HepG2 (cell line): Measurements from ENCODE around the gene PDZD11. TPM values are rescaled to one million over a fixed set of nuclear protein-coding genes. Genes with fewer than 3 reads are reported as not detected.

Source experiments
- ARID4A ChIP-seq: sonication (generic); formaldehyde crosslinking; IDR thresholded peaks from 2 replicates; pipeline ENCODE4 v1.5.0; 2020; ENCODE audit warnings: mild to moderate bottlenecking, missing genetic modification reagents, borderline replicate concordance
- CSRNP2 ChIP-seq: sonication (generic); formaldehyde crosslinking; conservative IDR thresholded peaks from 2 replicates; pipeline ENCODE4 v1.8.0; 2022; ENCODE audit warnings: low read depth, missing genetic modification reagents
- EED ChIP-seq: sonication (generic); formaldehyde crosslinking; IDR thresholded peaks from 2 replicates; pipeline ENCODE4 v1.5.0; 2020; ENCODE audit warnings: mild to moderate bottlenecking, missing genetic modification reagents
- GATA4 ChIP-seq: sonication (generic); IDR thresholded peaks from 2 replicates; pipeline ENCODE4 v1.6.1; 2016; ENCODE audit warnings: antibody characterized with exemption, low read depth, borderline replicate concordance
- HMG20B ChIP-seq: conservative IDR thresholded peaks from 2 replicates; pipeline ENCODE4 v1.6.1; 2016; ENCODE audit warnings: missing genetic modification reagents, missing compliant biosample characterization
- ISL2 ChIP-seq: sonication (generic); formaldehyde crosslinking; IDR thresholded peaks from 2 replicates; pipeline ENCODE4 v1.5.0; 2020; ENCODE audit warnings: missing genetic modification reagents
- JUND ChIP-seq: sonication (generic); formaldehyde crosslinking; IDR thresholded peaks from 2 replicates; pipeline ENCODE4 v1.8.0; 2022; ENCODE audit warnings: mild to moderate bottlenecking, missing genetic modification reagents
- KDM5A ChIP-seq: fragments of 200-600 bp; sonication (generic); IDR thresholded peaks from 2 replicates; pipeline ENCODE4 v1.7.0; 2018; ENCODE audit warnings: antibody characterized with exemption, mild to moderate bottlenecking, low read length, borderline replicate concordance
- NCOR1 ChIP-seq: fragments of 200-600 bp; sonication (generic); IDR thresholded peaks from 2 replicates; pipeline ENCODE4 v1.7.0; 2017; ENCODE audit warnings: antibody characterized with exemption, low read length, borderline replicate concordance
- NFYC ChIP-seq: IDR thresholded peaks from 2 replicates; pipeline ENCODE4 v1.6.1; 2016; ENCODE audit warnings: missing genetic modification reagents, missing compliant biosample characterization
- PHF5A ChIP-seq: IDR thresholded peaks from one replicate; pipeline ENCODE4 v1.6.1; 2018; ENCODE audit warnings: low read depth, missing genetic modification reagents; ENCODE audit not compliant: unreplicated experiment
- SP2 ChIP-seq: sonication (generic); formaldehyde crosslinking; IDR thresholded peaks from 2 replicates; pipeline ENCODE4 v1.5.1; 2020; ENCODE audit warnings: mild to moderate bottlenecking, missing genetic modification reagents
- SP5 ChIP-seq: IDR thresholded peaks from 2 replicates; pipeline ENCODE4 v1.6.1; 2016; ENCODE audit warnings: low read depth, borderline replicate concordance
- SPEN ChIP-seq: sonication (generic); formaldehyde crosslinking; IDR thresholded peaks from 2 replicates; pipeline ENCODE4 v1.5.1; 2020; ENCODE audit warnings: low read depth, mild to moderate bottlenecking, missing genetic modification reagents
- SRSF1 ChIP-seq: fragments of 200-400 bp; formaldehyde crosslinking; optimal IDR thresholded peaks from 2 replicates; pipeline ENCODE3; 2017; ENCODE audit warnings: mild to moderate bottlenecking, low read depth, low read length, moderate library complexity
- ZBTB26 ChIP-seq: IDR thresholded peaks from 2 replicates; pipeline ENCODE4 v1.6.1; 2016; ENCODE audit warnings: missing compliant biosample characterization, missing genetic modification reagents, borderline replicate concordance
- ZC3H13 ChIP-seq: sonication (generic); formaldehyde crosslinking; IDR thresholded peaks from 2 replicates; pipeline ENCODE4 v1.8.1; 2023; ENCODE audit warnings: mild to moderate bottlenecking, missing genetic modification reagents, moderate library complexity
- ZFX ChIP-seq: sonication (generic); formaldehyde crosslinking; IDR thresholded peaks from 2 replicates; pipeline ENCODE4 v1.4.0; 2020; ENCODE audit warnings: mild to moderate bottlenecking, low read depth, missing genetic modification reagents, moderate library complexity
- ZGPAT ChIP-seq: IDR thresholded peaks from 2 replicates; pipeline ENCODE4 v1.6.1; 2016; ENCODE audit warnings: mild to moderate bottlenecking
- ZNF230 ChIP-seq: sonication (generic); formaldehyde crosslinking; IDR thresholded peaks from 2 replicates; pipeline ENCODE4 v1.4.0; 2020; ENCODE audit warnings: mild to moderate bottlenecking, missing genetic modification reagents
- ZNF335 ChIP-seq: sonication (generic); formaldehyde crosslinking; IDR thresholded peaks from 2 replicates; pipeline ENCODE4 v1.4.0; 2020; ENCODE audit warnings: missing genetic modification reagents
- polyA plus RNA-seq, 8 experiments: library from polyadenylated mRNA; depleted of rRNA in 3 of 8; stranded (reverse) in 7 of 8; unstranded in 1 of 8; fragments of >200 nt; fragmentation: Illumina TruSeq in 4 of 8; extraction: Trizol in 4 of 8; gene quantifications; 2 replicates each; pipeline versions ENCODE4 v1.2.1 to v1.2.3, GENCODE V29; 2011 to 2016; ENCODE audit warnings: low read depth in 4 of 8, missing spikeins in 1 of 8, mixed read lengths in 1 of 8; ENCODE audit not compliant: insufficient read depth in 1 of 8
- total RNA-seq, 5 experiments: library from RNA; depleted of rRNA; stranded (reverse); fragments of >200 nt; fragmentation: Illumina TruSeq; extraction: Trizol; gene quantifications; 2 replicates each; pipeline ENCODE4 v1.2.3, GENCODE V29; 2016; ENCODE audit warnings: low read depth in 1 of 5

The PDZD11 gene
- total and polyA plus RNA-seq, 2 of the 13 experiments (the other 11 are each of a cell fraction or from before 2014, with no cell fraction given) = 29.1 to 47.0 TPM

GRCh38 chrX:70289793-70290770 lies at the start of gene PDZD11, which contains the start of gene KIF4A (continued):
- no peak for TF ChIP-seq CSRNP2
- peak; percentile 35; the same call in 1 of the 2 replicates for TF ChIP-seq SPEN (CRISPR knock-in tag)
- TF ChIP-seq KDM5A = peak; percentile 38; the same call in 1 of the 2 replicates
- 0 out of 2 replicates have a peak, but pooled peaks have one; percentile 26 for TF ChIP-seq SP5 (CRISPR knock-in tag)
- no peak for TF ChIP-seq SRSF1
- no peak for TF ChIP-seq JUND (CRISPR knock-in tag)
- no peak for TF ChIP-seq NCOR1
- no peak for TF ChIP-seq HMG20B
- no peak for TF ChIP-seq ZC3H13
- TF ChIP-seq EED = no peak
- TF ChIP-seq GATA4 = no peak
- no peak for TF ChIP-seq ZGPAT
- TF ChIP-seq ISL2 (CRISPR knock-in tag) = no peak
- TF ChIP-seq PHF5A = no peak
- no peak for TF ChIP-seq ZNF335 (CRISPR knock-in tag)
- peak; percentile 96 for TF ChIP-seq ARID4A
- TF ChIP-seq SP2 (CRISPR knock-in tag) = peak; percentile 38; the same call in 1 of the 2 replicates
- TF ChIP-seq ZFX (CRISPR knock-in tag) = peak; percentile 56; the same call in 1 of the 2 replicates
- no peak for TF ChIP-seq ZBTB26 (CRISPR knock-in tag)
- TF ChIP-seq ZNF230 (CRISPR knock-in tag) = no peak
- TF ChIP-seq NFYC (CRISPR knock-in tag) = peak; percentile 82
